GM10248 (cell line): ENCODE data around the gene CDK5R1.
A peak's percentile ranks its signal among the peaks of the same experiment; 100 is the strongest.

Experiments used
- CTCF ChIA-PET: fragments of 300-600 bp; sonication (Branson Sonifier 250); formaldehyde crosslinking; extraction: SDS; loops from one replicate; lab custom pipeline; 2021; ENCODE audit warnings: antibody characterized with exemption; lab: Yijun Ruan, JAX
- POLR2A ChIA-PET: fragments of 350-650 bp; sonication (Branson Sonifier 250); formaldehyde crosslinking; extraction: SDS; loops from one replicate; lab custom pipeline; 2020; ENCODE audit warnings: antibody characterized with exemption; lab: Yijun Ruan, JAX
- DNase-seq: peaks from one replicate; pipeline ENCODE4 v3.0.0; 2012; ENCODE audit errors: extremely low spot score
- CTCF ChIP-seq: IDR thresholded peaks from 2 replicates; pipeline ENCODE4 v1.5.1; 2012; ENCODE audit warnings: mild to moderate bottlenecking, low read depth; ENCODE audit errors: extremely low read depth, missing control alignments, control extremely low read depth

The CDK5R1 gene

GRCh38 chr17:32514606-32515005, 27.8 kb downstream of the CDK5R1 start:
- no peak for DNase-seq
- POLR2A ChIA-PET, result no interaction called here
- CTCF ChIA-PET, result interaction anchor here (1.3 kb wide), 1 partner anchor 22 kb away, joined by 3 read pairs; no protein-coding TSS in a partner anchor
- no peak for TF ChIP-seq CTCF

GRCh38 chr17:32515677-32516383, 29.0 kb downstream of the CDK5R1 start:
- ChIA-PET CTCF (interaction anchor here (0.8 to 0.9 kb wide), 3 partner anchors 29 to 143 kb away, joined by 3 read pairs; partner anchors contain the start of genes CDK5R1 and PSMD11), POLR2A (interaction anchor here (1.3 kb wide), 1 partner anchor 24 kb away, joined by 6 read pairs; no protein-coding TSS in a partner anchor)
- DNase-seq, result peak; percentile 65
- no peak for TF ChIP-seq CTCF

- TF ChIP-seq CTCF, result no peak
- no peak for DNase-seq
- CTCF ChIA-PET, result interaction anchor here (1.1 to 2.1 kb wide), 4 partner anchors 9 to 361 kb away, joined by 3 to 13 read pairs (median 6); partner anchors contain the start of gene MYO1D
- POLR2A ChIA-PET, result interaction anchor here (1.3 to 1.5 kb wide), 3 partner anchors 13 to 30 kb away, joined by 6 read pairs; partner anchors contain the start of gene CDK5R1
Observed at GRCh38 chr17:32516450-32516849, 29.7 kb downstream of the CDK5R1 start.

GRCh38 chr17:32516940-32517701, 30.3 kb downstream of the CDK5R1 start:
- ChIA-PET CTCF (interaction anchor here (0.8 to 2.1 kb wide), 11 partner anchors 9 to 360 kb away, joined by 3 to 13 read pairs (median 4); partner anchors contain the start of genes MYO1D and PSMD11), POLR2A (interaction anchor here (1.3 to 1.5 kb wide), 4 partner anchors 13 to 52 kb away, joined by 4 to 6 read pairs (median 6); partner anchors contain the start of gene CDK5R1)
- TF ChIP-seq CTCF, result no peak
- peak; percentile 49 for DNase-seq

- POLR2A ChIA-PET, result interaction anchor here (1.3 to 1.5 kb wide), 4 partner anchors 14 to 51 kb away, joined by 4 to 6 read pairs (median 6); partner anchors contain the start of gene CDK5R1
- no peak for DNase-seq
- no peak for TF ChIP-seq CTCF
- CTCF ChIA-PET, result interaction anchor here (1.1 to 2.1 kb wide), 9 partner anchors 8 to 360 kb away, joined by 3 to 13 read pairs (median 5); partner anchors contain the start of gene MYO1D
Observed at GRCh38 chr17:32517982-32518381, 31.2 kb downstream of the CDK5R1 start.
